CD8-positive, alpha-beta memory T cell (primary cell): Measurements from ENCODE around the gene GORAB. TPM values are rescaled to one million over a fixed set of nuclear protein-coding genes. Genes with fewer than 3 reads are reported as not detected.

Source experiments
- CTCF ChIA-PET: fragments of 350-600 bp; sonication (Branson Sonifier 250); formaldehyde crosslinking; loops from one replicate; lab custom pipeline; 2021; ENCODE audit warnings: antibody characterized with exemption; lab: Charles Lee
- POLR2A ChIA-PET: fragments of 350-600 bp; sonication (Branson Sonifier 250); formaldehyde crosslinking; loops from one replicate; lab custom pipeline; 2021; ENCODE audit warnings: antibody characterized with exemption; lab: Charles Lee
- DNase-seq, 5 donors: peaks; one replicate each; pipeline versions ENCODE4 v3.0.0 to v3.0.0-alpha.2; 2020 to 2022; ENCODE audit warnings: mixed read lengths in 1 of 5
- H3K27ac ChIP-seq: one replicate; pipeline ENCODE4 v1.7.0; 2013; ENCODE audit warnings: low read depth, mild to moderate bottlenecking, low read length, moderate library complexity
- H3K27me3 ChIP-seq: 2 replicates; pipeline ENCODE4 v1.7.0; 2013; ENCODE audit warnings: low read length, mild to moderate bottlenecking; ENCODE audit not compliant: insufficient read depth, poor library complexity, severe bottlenecking
- H3K36me3 ChIP-seq: 2 replicates; pipeline ENCODE4 v1.7.0; 2013; ENCODE audit warnings: mild to moderate bottlenecking, low read length, moderate library complexity; ENCODE audit not compliant: insufficient read depth
- H3K4me1 ChIP-seq: 2 replicates; pipeline ENCODE4 v1.7.0; 2013; ENCODE audit warnings: mild to moderate bottlenecking, low read length, moderate library complexity; ENCODE audit not compliant: insufficient read depth
- H3K4me3 ChIP-seq: 2 replicates; pipeline ENCODE4 v1.7.0; 2013; ENCODE audit warnings: mild to moderate bottlenecking, low read length
- H3K9me3 ChIP-seq: 2 replicates; pipeline ENCODE4 v1.7.0; 2013; ENCODE audit warnings: mild to moderate bottlenecking, low read length
- H3K27ac Mint-ChIP-seq, 8 donors: one replicate each; pipeline ENCODE4 v1.8.0; 2020 to 2021; ENCODE audit warnings: mixed read lengths in 8 of 8, mild to moderate bottlenecking in 6 of 8, inconsistent platforms in 3 of 8, moderate library complexity in 3 of 8
- H3K27me3 Mint-ChIP-seq, 2 donors: one replicate each; pipeline ENCODE4 v1.8.0; 2020 to 2021; ENCODE audit warnings: mixed read lengths in 2 of 2, mild to moderate bottlenecking in 1 of 2, moderate library complexity in 1 of 2
- H3K36me3 Mint-ChIP-seq, 3 donors: one replicate each; pipeline ENCODE4 v1.8.0; 2020 to 2021; ENCODE audit warnings: mixed read lengths in 3 of 3, inconsistent platforms in 1 of 3, mild to moderate bottlenecking in 1 of 3
- H3K4me1 Mint-ChIP-seq, 3 donors: one replicate each; pipeline ENCODE4 v1.8.0; 2020 to 2021; ENCODE audit warnings: mixed read lengths in 3 of 3, inconsistent platforms in 1 of 3, mild to moderate bottlenecking in 1 of 3
- H3K4me3 Mint-ChIP-seq, 7 donors: one replicate each; pipeline ENCODE4 v1.8.0; 2020 to 2021; ENCODE audit warnings: mixed read lengths in 7 of 7, mild to moderate bottlenecking in 6 of 7, moderate library complexity in 4 of 7, inconsistent platforms in 2 of 7
- H3K9me3 Mint-ChIP-seq, 5 donors: one replicate each; pipeline ENCODE4 v1.8.0; 2020 to 2022; ENCODE audit warnings: mixed read lengths in 5 of 5, mild to moderate bottlenecking in 3 of 5, moderate library complexity in 2 of 5, inconsistent platforms in 1 of 5
- polyA plus RNA-seq: library from polyadenylated mRNA; unstranded; fragments of 300-500 nt; fragmentation: Illumina TruSeq; gene quantifications from one replicate; pipeline ENCODE4 v1.2.3, GENCODE V29; 2021
- total RNA-seq, 2 experiments: library from RNA; stranded (reverse); gene quantifications; one replicate each; pipeline ENCODE4 v1.2.3, GENCODE V29; 2021

The GORAB gene
- total and polyA plus RNA-seq, 3 experiments from 2014 or later = 5.7 to 15.1 (median 13.5) TPM

GRCh38 chr1:170533298-170533697 is 1.3 kb downstream of the GORAB start:
- H3K4me1 Mint-ChIP-seq = peaks cover 20 to 44% (median 34%) of the 10 kb centered on the region in 3 donors
- H3K27ac Mint-ChIP-seq = no peak overlapping the region
- no peaks in the 10 kb centered on the region for H3K9me3 ChIP-seq
- H3K36me3 Mint-ChIP-seq = peaks cover 0 to 7% (median 0%) of the 10 kb centered on the region in 3 donors
- no peaks in the 10 kb centered on the region for H3K27me3 Mint-ChIP-seq
- DNase-seq = no peak
- H3K9me3 Mint-ChIP-seq = no peaks in the 10 kb centered on the region
- no peaks in the 10 kb centered on the region for H3K27me3 ChIP-seq
- no peak overlapping the region for H3K4me3 Mint-ChIP-seq
- peak overlapping the region; percentile 86 for H3K27ac ChIP-seq
- POLR2A ChIA-PET = no interaction called here
- peak overlapping the region; percentile 80 for H3K4me3 ChIP-seq
- peaks cover 15% of the 10 kb centered on the region for H3K4me1 ChIP-seq
- no peaks in the 10 kb centered on the region for H3K36me3 ChIP-seq
- CTCF ChIA-PET = interaction anchor here (0.5 kb wide), 1 partner anchor 50 kb away, joined by 4 read pairs; no protein-coding TSS in a partner anchor

GRCh38 chr1:170534626-170535147 is 2.7 kb downstream of the GORAB start:
- H3K27ac ChIP-seq = no peak overlapping the region
- H3K27ac Mint-ChIP-seq = peak overlapping the region in 2 of 8 donors; percentile 31 to 34
- H3K9me3 Mint-ChIP-seq = no peaks in the 10 kb centered on the region
- H3K4me3 Mint-ChIP-seq = no peak overlapping the region
- ChIA-PET CTCF (no interaction called here), POLR2A (no interaction called here)
- H3K4me3 ChIP-seq = no peak overlapping the region
- no peak for DNase-seq
- H3K36me3 Mint-ChIP-seq = peaks cover 0 to 20% (median 6%) of the 10 kb centered on the region in 3 donors
- H3K9me3 ChIP-seq = no peaks in the 10 kb centered on the region
- H3K4me1 Mint-ChIP-seq = peaks cover 23 to 49% (median 47%) of the 10 kb centered on the region in 3 donors
- H3K27me3 Mint-ChIP-seq = no peaks in the 10 kb centered on the region
- H3K27me3 ChIP-seq = no peaks in the 10 kb centered on the region
- peaks cover 15% of the 10 kb centered on the region for H3K4me1 ChIP-seq
- H3K36me3 ChIP-seq = peaks cover 6% of the 10 kb centered on the region

GRCh38 chr1:170535418-170535817 is 3.5 kb downstream of the GORAB start:
- Histone ChIP-seq H3K9me3 (no peaks in the 10 kb centered on the region), H3K27ac (no peak overlapping the region), H3K36me3 (peaks cover 12% of the 10 kb centered on the region), H3K4me3 (no peak overlapping the region), H3K27me3 (no peaks in the 10 kb centered on the region), H3K4me1 (peaks cover 15% of the 10 kb centered on the region)
- ChIA-PET POLR2A (no interaction called here), CTCF (no interaction called here)
- Mint-ChIP-seq H3K36me3 (peaks cover 5 to 27% (median 8%) of the 10 kb centered on the region in 3 donors), H3K9me3 (no peaks in the 10 kb centered on the region), H3K4me1 (peaks cover 21 to 45% (median 45%) of the 10 kb centered on the region in 3 donors), H3K4me3 (no peak overlapping the region), H3K27ac (peak overlapping the region in 2 of 8 donors; percentile 33 to 35), H3K27me3 (no peaks in the 10 kb centered on the region)
- no peak for DNase-seq

GRCh38 chr1:170536924-170537551 is 5.1 kb downstream of the GORAB start:
- H3K4me3 Mint-ChIP-seq = no peak overlapping the region
- peak overlapping the region in 1 of 8 donors; percentile 45 for H3K27ac Mint-ChIP-seq
- peaks cover 15% of the 10 kb centered on the region for H3K4me1 ChIP-seq
- H3K4me1 Mint-ChIP-seq = peaks cover 19 to 48% (median 41%) of the 10 kb centered on the region in 3 donors
- H3K27ac ChIP-seq = no peak overlapping the region
- H3K27me3 ChIP-seq = no peaks in the 10 kb centered on the region
- DNase-seq = no peak
- ChIA-PET CTCF (no interaction called here), POLR2A (no interaction called here)
- no peaks in the 10 kb centered on the region for H3K27me3 Mint-ChIP-seq
- no peaks in the 10 kb centered on the region for H3K9me3 ChIP-seq
- peaks cover 11 to 40% (median 14%) of the 10 kb centered on the region in 3 donors for H3K36me3 Mint-ChIP-seq
- no peak overlapping the region for H3K4me3 ChIP-seq
- peaks cover 17% of the 10 kb centered on the region for H3K36me3 ChIP-seq
- no peaks in the 10 kb centered on the region for H3K9me3 Mint-ChIP-seq

GRCh38 chr1:170537798-170538503 is 6.0 kb downstream of the GORAB start:
- POLR2A ChIA-PET = no interaction called here
- no peaks in the 10 kb centered on the region for H3K27me3 Mint-ChIP-seq
- no peak overlapping the region for H3K4me3 Mint-ChIP-seq
- Histone ChIP-seq H3K4me1 (peaks cover 11% of the 10 kb centered on the region), H3K9me3 (no peaks in the 10 kb centered on the region), H3K27ac (no peak overlapping the region), H3K4me3 (no peak overlapping the region), H3K36me3 (peaks cover 24% of the 10 kb centered on the region), H3K27me3 (no peaks in the 10 kb centered on the region)
- H3K9me3 Mint-ChIP-seq = no peaks in the 10 kb centered on the region
- H3K27ac Mint-ChIP-seq = no peak overlapping the region
- peaks cover 19 to 48% (median 41%) of the 10 kb centered on the region in 3 donors for H3K4me1 Mint-ChIP-seq
- DNase-seq = no peak
- H3K36me3 Mint-ChIP-seq = peaks cover 11 to 47% (median 17%) of the 10 kb centered on the region in 3 donors
- CTCF ChIA-PET = no interaction called here

- peaks cover 28% of the 10 kb centered on the region for H3K36me3 ChIP-seq
- H3K36me3 Mint-ChIP-seq = peaks cover 11 to 55% (median 22%) of the 10 kb centered on the region in 3 donors
- H3K27me3 ChIP-seq = no peaks in the 10 kb centered on the region
- H3K27ac ChIP-seq = no peak overlapping the region
- peaks cover 4% of the 10 kb centered on the region for H3K4me1 ChIP-seq
- no peaks in the 10 kb centered on the region for H3K9me3 ChIP-seq
- H3K4me3 Mint-ChIP-seq = no peak overlapping the region
- ChIA-PET CTCF (no interaction called here), POLR2A (no interaction called here)
- no peak overlapping the region for H3K27ac Mint-ChIP-seq
- H3K4me1 Mint-ChIP-seq = peaks cover 19 to 48% (median 41%) of the 10 kb centered on the region in 3 donors
- H3K4me3 ChIP-seq = no peak overlapping the region
- H3K9me3 Mint-ChIP-seq = no peaks in the 10 kb centered on the region
- DNase-seq = no peak
- H3K27me3 Mint-ChIP-seq = no peaks in the 10 kb centered on the region
Measured at GRCh38 chr1:170538687-170539086, 6.7 kb downstream of the GORAB start.

GRCh38 chr1:170539154-170539553 is 7.2 kb downstream of the GORAB start:
- no peak overlapping the region for H3K27ac Mint-ChIP-seq
- ChIA-PET CTCF (no interaction called here), POLR2A (no interaction called here)
- peaks cover 19 to 48% (median 38%) of the 10 kb centered on the region in 3 donors for H3K4me1 Mint-ChIP-seq
- peaks cover 14 to 59% (median 26%) of the 10 kb centered on the region in 3 donors for H3K36me3 Mint-ChIP-seq
- H3K4me3 Mint-ChIP-seq = no peak overlapping the region
- Histone ChIP-seq H3K4me3 (no peak overlapping the region), H3K27ac (no peak overlapping the region), H3K9me3 (no peaks in the 10 kb centered on the region), H3K4me1 (no peaks in the 10 kb centered on the region), H3K27me3 (no peaks in the 10 kb centered on the region), H3K36me3 (peaks cover 28% of the 10 kb centered on the region)
- DNase-seq = no peak
- no peaks in the 10 kb centered on the region for H3K9me3 Mint-ChIP-seq
- no peaks in the 10 kb centered on the region for H3K27me3 Mint-ChIP-seq

GRCh38 chr1:170544624-170545023 is 12.7 kb downstream of the GORAB start:
- no peak overlapping the region for H3K4me3 ChIP-seq
- H3K9me3 Mint-ChIP-seq = peaks cover 0 to 4% (median 0%) of the 10 kb centered on the region in 5 donors
- H3K27me3 Mint-ChIP-seq = no peaks in the 10 kb centered on the region
- peaks cover 1 to 14% (median 6%) of the 10 kb centered on the region in 3 donors for H3K4me1 Mint-ChIP-seq
- H3K27ac ChIP-seq = no peak overlapping the region
- DNase-seq = no peak
- peak overlapping the region in 1 of 8 donors; percentile 59 for H3K27ac Mint-ChIP-seq
- no peaks in the 10 kb centered on the region for H3K4me1 ChIP-seq
- no peaks in the 10 kb centered on the region for H3K9me3 ChIP-seq
- ChIA-PET CTCF (no interaction called here), POLR2A (no interaction called here)
- H3K4me3 Mint-ChIP-seq = no peak overlapping the region
- H3K36me3 Mint-ChIP-seq = peaks cover 23 to 85% (median 47%) of the 10 kb centered on the region in 3 donors
- no peaks in the 10 kb centered on the region for H3K27me3 ChIP-seq
- H3K36me3 ChIP-seq = peaks cover 31% of the 10 kb centered on the region
